Measurements from ENCODE around the gene SH3RF2.
"Not testable (repeated sequence)": the region's sequence is repeated elsewhere in the genome, so short reads cannot be mapped to it uniquely, and the experiment has no call there.

SH3RF2 gene

DNA sequence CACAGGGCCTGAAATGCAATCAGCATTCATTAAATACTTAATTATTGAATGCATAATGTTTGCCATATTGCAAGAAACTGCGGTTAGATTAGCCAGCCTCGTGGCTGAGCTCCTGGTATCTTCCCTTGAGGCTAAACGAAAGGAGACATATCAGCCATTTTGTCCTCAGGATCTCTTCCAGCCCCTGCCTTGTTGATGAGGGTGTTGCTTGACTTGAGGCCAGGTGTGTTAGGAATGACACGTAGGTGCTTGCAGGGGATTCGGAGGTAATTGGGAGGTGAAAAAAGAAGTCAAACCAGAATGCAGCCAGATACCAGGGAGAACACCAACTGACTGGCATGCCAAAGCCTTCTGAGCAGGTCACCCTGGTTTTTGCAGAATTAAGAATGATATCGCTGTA, 12.5 kb downstream of the SH3RF2 start:
- FAIRE-seq (no peak), DNase-seq (ENCODE audit: insufficient read length, low spot score) (no peak)
- no peak for TF ChIP-seq POLR2A (IDR thresholded peaks at IDR 0.05; ENCODE audit: low read depth, low read length)

DNA sequence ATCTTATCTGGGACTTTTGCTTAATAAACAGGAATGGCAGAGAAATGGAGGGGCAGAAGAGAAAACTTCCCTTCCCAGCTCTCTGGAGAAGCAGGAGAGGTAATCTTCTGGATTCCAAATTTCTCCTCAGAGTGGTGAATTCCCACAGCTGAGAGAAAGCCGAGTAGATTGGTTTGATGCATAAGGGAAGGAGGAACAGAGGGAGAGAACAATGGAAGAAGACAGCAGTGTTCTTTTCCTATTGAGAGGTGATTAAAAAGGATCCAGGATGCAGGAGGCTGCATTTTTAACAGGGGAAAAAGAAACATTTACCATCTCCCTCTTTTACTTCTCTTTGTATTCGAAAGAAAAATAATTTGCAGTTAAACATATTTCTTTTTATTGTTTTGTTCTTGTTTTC, 13.1 kb downstream of the SH3RF2 start:
- FAIRE-seq (no peak), DNase-seq (ENCODE audit: insufficient read length, low spot score) (no peak)
- TF ChIP-seq POLR2A (IDR thresholded peaks at IDR 0.05; ENCODE audit: low read depth, low read length), result no peak

DNA sequence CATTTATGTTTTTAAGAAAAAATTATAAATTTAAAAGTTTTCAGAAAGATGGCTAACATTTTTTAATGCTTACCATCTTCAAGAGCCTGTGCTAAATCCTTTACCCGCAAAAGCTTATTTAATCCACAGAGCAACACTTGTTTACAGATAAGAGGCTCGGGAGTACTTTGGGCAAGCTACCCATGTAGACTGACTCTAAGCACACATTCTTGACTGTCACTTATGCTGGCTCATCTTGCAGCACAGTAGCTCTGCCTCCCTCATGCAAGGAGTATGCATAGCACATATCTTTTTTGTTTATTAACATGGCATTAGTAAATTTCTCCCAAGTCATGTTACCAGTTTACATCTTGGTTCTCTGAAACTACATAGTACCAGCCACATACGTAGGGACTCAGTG, 14.7 kb downstream of the SH3RF2 start:
- FAIRE-seq (no peak), DNase-seq (ENCODE audit: insufficient read length, low spot score) (no peak)
- no peak for TF ChIP-seq POLR2A (IDR thresholded peaks at IDR 0.05; ENCODE audit: low read depth, low read length)

DNA sequence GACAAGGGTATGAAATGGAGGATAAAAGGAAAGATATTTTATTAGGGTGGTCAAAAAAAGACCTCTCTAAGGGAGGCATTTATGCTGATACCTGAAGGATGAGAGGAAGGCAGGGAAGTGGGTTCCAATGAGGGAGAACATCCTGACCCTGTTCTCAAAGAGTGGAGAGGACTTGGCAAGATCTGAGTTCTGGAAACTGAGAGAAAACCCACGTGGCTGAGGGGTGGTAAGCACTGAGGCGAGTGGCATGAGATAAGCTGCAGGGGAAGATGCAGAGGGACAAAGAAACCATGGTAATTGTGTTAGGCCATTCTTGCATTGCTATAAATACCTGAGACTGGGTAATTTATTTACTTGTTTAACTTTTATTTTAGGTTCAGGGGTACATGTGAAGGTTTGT, 16.8 kb downstream of the SH3RF2 start:
- DNase-seq (ENCODE audit: insufficient read length, low spot score) (no peak), FAIRE-seq (no peak)
- TF ChIP-seq POLR2A (IDR thresholded peaks at IDR 0.05; ENCODE audit: low read depth, low read length), result no peak

DNA sequence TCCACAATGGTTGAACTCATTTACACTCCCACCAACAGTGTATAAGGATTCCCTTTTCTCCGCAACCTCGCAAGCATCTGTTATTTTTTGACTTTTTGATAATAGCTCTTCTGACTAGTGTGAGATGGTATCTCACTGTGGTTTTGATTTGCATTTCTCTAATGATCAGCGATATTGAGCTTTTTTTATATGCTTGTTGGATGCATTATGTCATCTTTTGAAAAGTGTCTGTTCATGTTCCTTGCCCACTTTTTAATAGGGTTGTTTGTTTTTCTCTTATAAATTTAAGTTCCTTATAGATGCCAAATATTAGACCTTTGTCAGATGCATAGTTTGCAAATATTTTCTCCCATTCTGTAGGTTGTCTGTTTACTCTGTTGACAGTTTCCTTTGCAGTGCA, 17.8 kb downstream of the SH3RF2 start:
- not testable (repeated sequence) for FAIRE-seq

DNA sequence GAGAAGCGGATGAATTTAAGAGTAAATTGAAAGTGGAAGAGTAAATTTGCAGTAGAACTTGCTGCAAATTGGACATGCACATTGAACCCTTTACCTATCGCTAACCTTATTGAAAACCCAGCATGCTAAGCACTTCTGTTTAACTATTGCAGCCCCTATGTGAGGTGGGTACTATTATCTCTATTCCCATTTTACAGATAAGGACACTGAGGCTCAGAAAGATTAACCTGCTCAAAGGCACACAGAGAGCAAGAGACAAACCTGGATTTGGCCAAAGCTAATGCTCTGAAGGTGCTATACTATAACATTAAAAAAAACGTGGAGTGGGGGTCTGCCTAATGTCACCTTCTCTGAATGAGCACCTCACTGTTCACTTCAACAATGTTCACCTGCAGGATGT, 21.0 kb downstream of the SH3RF2 start:
- FAIRE-seq (no peak), DNase-seq (ENCODE audit: insufficient read length, low spot score) (no peak)
- TF ChIP-seq POLR2A (IDR thresholded peaks at IDR 0.05; ENCODE audit: low read depth, low read length), result no peak

More for the DNA sequence above, 17.8 kb downstream of the SH3RF2 start:
- not testable (repeated sequence) for DNase-seq (ENCODE audit: insufficient read length, low spot score)

DNA sequence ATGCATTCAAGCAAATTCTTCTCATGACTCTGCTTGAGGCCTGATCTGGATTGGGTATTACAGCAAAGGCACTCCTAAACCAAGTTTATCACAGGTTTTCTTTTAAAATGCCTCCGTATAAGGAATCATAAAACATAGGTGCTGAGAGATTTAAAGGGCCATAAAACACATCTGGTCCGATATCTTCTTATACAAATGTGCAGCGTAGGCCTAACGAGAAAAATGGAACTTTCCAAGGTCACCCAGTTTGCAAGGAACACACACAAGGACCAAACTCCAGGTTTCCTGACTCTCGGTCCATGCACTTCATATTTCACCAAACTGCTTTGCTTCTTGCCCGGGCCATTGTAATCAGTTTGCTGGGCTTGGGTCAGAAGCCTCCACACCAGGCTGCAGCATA, 22.1 kb downstream of the SH3RF2 start:
- FAIRE-seq (no peak), DNase-seq (ENCODE audit: insufficient read length, low spot score) (no peak)
- no peak for TF ChIP-seq POLR2A (IDR thresholded peaks at IDR 0.05; ENCODE audit: low read depth, low read length)

DNA sequence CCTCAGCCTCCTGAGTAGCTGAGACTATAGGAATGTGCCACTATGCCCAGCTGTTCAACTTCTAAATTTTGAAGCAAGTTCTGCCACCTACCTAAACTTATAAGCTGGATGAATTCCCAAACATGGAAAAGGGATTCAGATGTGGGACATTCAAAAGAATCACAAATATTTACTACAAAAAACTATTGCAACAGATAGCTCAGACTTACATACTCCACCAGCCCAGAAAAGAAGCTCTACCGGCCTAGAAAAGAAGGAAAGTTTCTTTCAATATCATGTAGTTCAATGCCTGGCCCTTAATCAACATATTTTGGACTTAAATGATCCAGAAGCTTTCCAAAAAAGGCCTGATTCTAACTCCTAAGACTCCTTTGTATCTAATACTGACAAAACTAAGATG, 23.8 kb downstream of the SH3RF2 start:
- DNase-seq (ENCODE audit: insufficient read length, low spot score), result no peak
- no peak for FAIRE-seq

DNA sequence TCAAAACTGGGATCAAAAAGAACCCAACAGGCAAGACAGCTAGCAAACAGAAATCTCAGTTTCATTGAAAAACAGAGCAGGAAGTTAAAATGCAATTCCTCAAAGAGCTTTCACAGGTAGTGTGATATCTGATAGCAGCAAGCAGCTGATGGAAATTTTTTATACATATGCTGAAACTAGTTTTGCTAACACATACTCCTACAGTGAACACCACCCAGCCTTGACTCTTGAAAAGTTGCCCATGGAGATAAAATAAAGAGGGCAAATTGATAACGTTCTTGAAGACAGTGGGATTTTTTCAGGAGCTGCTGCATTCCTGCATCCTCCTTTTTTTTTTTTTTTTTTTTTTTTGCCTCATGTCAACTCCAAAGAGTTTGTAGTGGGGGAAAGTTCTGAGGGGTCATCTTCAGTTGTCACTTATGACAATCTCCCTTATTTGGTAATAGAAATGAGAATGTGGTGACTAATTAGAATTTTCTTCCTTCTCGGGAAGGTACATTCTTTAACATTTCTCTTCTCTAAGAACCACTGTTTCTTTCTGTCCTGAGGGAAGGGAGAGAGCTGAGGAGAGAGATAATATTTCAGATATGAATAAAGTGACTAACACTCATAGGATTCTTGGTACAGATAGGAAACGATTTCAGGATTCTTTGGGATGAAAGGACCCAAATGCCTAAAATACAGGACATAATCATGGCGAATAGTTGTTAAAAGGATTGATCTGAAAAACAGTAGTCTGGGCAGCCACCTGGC, 24.6 kb downstream of the SH3RF2 start:
- no peak for TF ChIP-seq POLR2A (IDR thresholded peaks at IDR 0.05; ENCODE audit: low read depth, low read length)
- FAIRE-seq, result no peak
- DNase-seq (ENCODE audit: insufficient read length, low spot score), result no peak

More for the DNA sequence above, 23.8 kb downstream of the SH3RF2 start:
- no peak for TF ChIP-seq POLR2A (IDR thresholded peaks at IDR 0.05; ENCODE audit: low read depth, low read length)

DNA sequence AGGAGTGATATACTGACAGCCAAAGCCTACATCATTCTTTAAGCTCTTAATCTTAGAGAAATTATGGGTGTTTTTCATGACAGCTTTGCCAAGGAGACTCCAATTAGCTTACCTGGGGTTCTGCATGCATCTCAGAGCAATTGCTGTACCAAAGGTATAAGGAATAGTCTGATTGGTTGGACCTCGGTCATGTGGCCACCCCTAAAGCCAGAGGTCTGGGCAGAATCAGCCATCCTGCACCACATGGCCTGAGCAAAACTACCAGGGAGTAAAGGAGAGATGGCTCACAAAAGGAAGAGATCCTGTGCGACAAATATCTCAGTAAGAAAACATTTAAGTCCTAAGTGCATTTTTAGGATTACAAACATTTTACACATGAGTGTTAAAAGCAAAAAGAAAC, 25.6 kb downstream of the SH3RF2 start:
- no peak for TF ChIP-seq POLR2A (IDR thresholded peaks at IDR 0.05; ENCODE audit: low read depth, low read length)
- FAIRE-seq, result no peak

DNA sequence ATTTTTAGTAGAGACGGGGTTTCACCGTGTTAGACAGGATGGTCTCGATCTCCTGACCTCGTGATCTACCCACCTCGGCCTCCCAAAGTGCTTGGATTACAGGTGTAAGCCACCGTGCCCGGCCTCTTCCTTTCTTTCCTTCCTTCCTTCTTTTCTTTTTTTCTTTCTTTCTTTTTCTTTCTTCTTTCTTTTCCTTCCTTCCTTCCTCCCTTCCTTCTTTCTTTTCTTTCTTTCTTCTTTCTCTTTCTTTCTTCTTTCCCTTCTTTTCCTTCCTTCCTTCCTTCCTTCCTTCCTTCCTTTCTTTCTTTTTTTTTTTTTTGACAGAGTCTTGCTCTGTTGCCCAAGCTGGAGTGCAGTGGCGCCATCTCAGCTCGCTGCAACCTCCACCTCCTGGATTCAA, 27.6 kb downstream of the SH3RF2 start:
- DNase-seq (ENCODE audit: insufficient read length, low spot score); FAIRE-seq: not testable (repeated sequence)

More for the DNA sequence above, 25.6 kb downstream of the SH3RF2 start:
- DNase-seq (ENCODE audit: insufficient read length, low spot score), result no peak

DNA sequence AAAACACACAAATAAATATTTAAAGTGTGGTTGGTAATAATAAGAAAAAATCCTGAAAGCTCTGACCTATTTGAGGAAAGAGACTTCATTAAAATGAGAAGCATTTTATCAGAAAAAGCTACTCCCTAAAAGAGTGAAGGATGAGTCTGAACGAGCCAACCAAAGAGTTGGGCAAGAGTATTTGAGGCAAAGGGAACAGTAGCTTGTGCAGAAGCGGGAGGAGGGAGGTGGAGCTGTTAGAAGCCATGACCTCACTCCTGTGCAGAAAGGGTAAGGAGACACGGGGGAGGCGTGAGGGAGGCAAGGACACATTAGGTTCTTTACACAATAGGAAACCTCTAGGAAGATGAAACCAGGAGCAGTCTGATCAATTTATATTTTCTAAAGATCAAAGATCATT, 29.4 kb downstream of the SH3RF2 start:
- DNase-seq (ENCODE audit: insufficient read length, low spot score) (no peak), FAIRE-seq (no peak)
- no peak for TF ChIP-seq POLR2A (IDR thresholded peaks at IDR 0.05; ENCODE audit: low read depth, low read length)

DNA sequence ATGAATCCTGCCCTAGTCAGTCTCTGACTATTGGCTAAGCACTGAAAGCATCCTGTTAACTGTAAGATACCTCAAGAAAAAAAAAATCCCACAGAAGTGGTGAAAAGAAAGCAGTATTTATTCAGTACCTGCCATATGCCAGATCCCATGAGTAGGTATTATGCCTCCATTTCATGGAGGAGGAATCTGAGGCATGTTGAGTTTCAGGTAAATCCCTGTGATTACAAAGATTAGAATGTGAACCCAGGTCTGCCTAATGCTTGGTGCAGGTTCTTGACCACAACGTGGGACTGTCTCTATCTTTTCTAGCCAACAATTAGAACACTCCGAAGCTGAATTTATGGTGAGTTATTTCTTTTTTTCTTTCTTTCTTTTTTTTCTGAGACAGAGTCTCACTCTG, 30.9 kb downstream of the SH3RF2 start:
- DNase-seq (ENCODE audit: insufficient read length, low spot score) (no peak), FAIRE-seq (no peak)
- TF ChIP-seq POLR2A (IDR thresholded peaks at IDR 0.05; ENCODE audit: low read depth, low read length), result no peak

DNA sequence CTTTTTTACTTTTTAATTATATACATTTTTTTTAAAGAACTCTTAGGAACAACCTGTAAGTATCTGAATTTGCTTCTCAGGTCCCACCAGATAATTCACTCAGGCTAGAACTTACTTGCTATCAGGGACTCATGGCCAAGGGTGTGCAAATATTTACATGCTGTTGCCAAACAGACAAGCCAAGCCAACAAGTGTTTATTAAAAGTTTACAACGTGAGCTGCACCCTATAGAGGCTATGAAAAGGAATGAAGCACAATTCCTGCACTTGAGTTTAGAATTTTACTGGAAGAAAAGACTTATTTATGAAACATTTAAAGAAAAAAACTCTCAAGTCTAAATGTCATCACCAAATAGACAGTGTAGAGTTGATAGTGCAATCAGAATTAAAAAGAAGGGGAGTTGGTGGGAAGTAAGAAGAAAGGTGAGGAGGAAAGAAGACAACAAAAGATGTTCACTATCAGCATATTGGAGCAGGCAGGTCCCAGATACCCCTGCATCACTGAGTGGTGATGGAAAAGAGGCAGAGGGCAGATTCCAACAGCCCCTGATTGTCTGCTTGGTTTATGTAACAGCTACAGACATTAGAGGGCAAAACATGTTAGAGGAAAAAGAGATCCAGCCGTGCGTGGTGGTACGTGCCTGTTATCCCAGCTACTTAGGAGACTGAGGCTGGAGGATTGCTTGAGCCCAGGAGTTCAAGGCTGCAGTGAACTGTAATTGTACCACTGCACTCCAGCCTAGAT, 32.8 kb downstream of the SH3RF2 start:
- FAIRE-seq, result no peak
- DNase-seq (ENCODE audit: insufficient read length, low spot score), result no peak
- no peak for TF ChIP-seq POLR2A (IDR thresholded peaks at IDR 0.05; ENCODE audit: low read depth, low read length)

DNA sequence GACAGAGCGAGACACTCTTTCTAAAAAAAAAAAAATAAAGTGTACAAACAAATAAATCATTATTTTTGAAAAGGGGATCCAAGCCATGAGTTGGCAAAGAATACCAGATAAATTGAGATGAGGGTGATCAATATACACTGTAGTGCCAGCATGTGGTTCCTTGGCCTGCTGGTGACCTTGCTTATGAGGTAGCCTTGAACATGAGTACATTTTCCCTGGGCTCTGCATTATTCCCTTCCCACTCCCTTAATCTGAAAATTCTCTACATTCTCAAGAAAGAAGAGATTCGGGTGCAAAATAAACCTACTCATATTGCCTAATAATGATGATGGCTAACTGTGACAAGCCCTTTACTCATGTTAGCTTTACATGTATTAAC, 33.3 kb downstream of the SH3RF2 start:
- DNase-seq (ENCODE audit: insufficient read length, low spot score) (no peak), FAIRE-seq (no peak)
- no peak for TF ChIP-seq POLR2A (IDR thresholded peaks at IDR 0.05; ENCODE audit: low read depth, low read length)

Data from H54 (cell line).